Inflammatory macrophage treated with lipopolysaccharide for 1 hour (primary cell): ENCODE measurements around the gene MRPL38.

ENCODE experiments used
- DNase-seq, 2 donors: peaks; one replicate each; pipeline ENCODE4 v3.0.0-alpha.2; 2020 to 2022

The MRPL38 gene

GRCh38 chr17:75917917-75918445 is 13.3 kb upstream of the MRPL38 start:
- no peak for DNase-seq

- no peak for DNase-seq
Measured at GRCh38 chr17:75917141-75917916, 12.6 kb upstream of the MRPL38 start.

GRCh38 chr17:75915268-75915667 is 10.6 kb upstream of the MRPL38 start:
- DNase-seq: no peak

- DNase-seq: no peak
Measured at GRCh38 chr17:75914643-75915267, 10.1 kb upstream of the MRPL38 start.

- DNase-seq: no peak
Measured at GRCh38 chr17:75913537-75914210, 9.0 kb upstream of the MRPL38 start.

GRCh38 chr17:75910699-75911098 is 6.0 kb upstream of the MRPL38 start:
- no peak for DNase-seq

- no peak for DNase-seq
Measured at GRCh38 chr17:75909812-75910274, 5.2 kb upstream of the MRPL38 start.

GRCh38 chr17:75909051-75909811 is 4.5 kb upstream of the MRPL38 start:
- DNase-seq: no peak

- no peak for DNase-seq
Measured at GRCh38 chr17:75908201-75908600, 3.5 kb upstream of the MRPL38 start.

- no peak for DNase-seq
Measured at GRCh38 chr17:75906143-75906884, 1.6 kb upstream of the MRPL38 start.

GRCh38 chr17:75902406-75902805 is 2.3 kb downstream of the MRPL38 start:
- DNase-seq: no peak

- DNase-seq: no peak
Measured at GRCh38 chr17:75901727-75902126, 3.0 kb downstream of the MRPL38 start.

GRCh38 chr17:75900691-75901533 is 3.8 kb downstream of the MRPL38 start:
- no peak for DNase-seq

GRCh38 chr17:75899767-75900468 is 4.8 kb downstream of the MRPL38 start:
- no peak for DNase-seq

- no peak for DNase-seq
Measured at GRCh38 chr17:75899353-75899752, 5.3 kb downstream of the MRPL38 start.

- no peak for DNase-seq
Measured at GRCh38 chr17:75898791-75899190, 5.9 kb downstream of the MRPL38 start.

- no peak for DNase-seq
Measured at GRCh38 chr17:75898065-75898464, 6.6 kb downstream of the MRPL38 start.

- no peak for DNase-seq
Measured at GRCh38 chr17:75897160-75898019, 7.3 kb downstream of the MRPL38 start.

GRCh38 chr17:75896415-75897159 is 8.1 kb downstream of the MRPL38 start, which contains the start of gene TRIM65:
Gene TRIM65 (minus strand): TSS chr17:75896951. CDS start chr17:75896937, 14 bp downstream.
- DNase-seq: peak; percentile 75 to 80
